Bronchial epithelial cell (primary cell): ENCODE data around the gene COL25A1. TPM values are rescaled to one million over a fixed set of nuclear protein-coding genes. Genes with fewer than 3 reads are reported as not detected.

Source experiments
- DNase-seq: peaks from one replicate; pipeline ENCODE4 v3.0.0-alpha.2; 2010; ENCODE audit warnings: low read depth
- FAIRE-seq: peaks from 2 replicates; lab custom pipeline; 2011; peaks lifted over from hg19 to GRCh38; lab: Jason Lieb, UNC
- H3K27me3 ChIP-seq: 2 replicates; pipeline ENCODE4 v1.5.1; 2011; ENCODE audit warnings: low read length; ENCODE audit not compliant: control insufficient read depth, insufficient read depth
- H3K36me3 ChIP-seq: 2 replicates; pipeline ENCODE4 v1.5.1; 2011; ENCODE audit warnings: low read length; ENCODE audit not compliant: control insufficient read depth, insufficient read depth
- H3K4me3 ChIP-seq: 2 replicates; pipeline ENCODE4 v1.5.1; 2011; ENCODE audit warnings: mild to moderate bottlenecking, low read depth, low read length, control low read depth
- total RNA-seq: library from RNA; depleted of rRNA; stranded (reverse); fragments of >200 nt; gene quantifications from 2 replicates; pipeline ENCODE4 v1.2.1, GENCODE V29; 2014
- TF ChIP-seq, protein P1 (sequence below): IDR thresholded peaks from 2 replicates; pipeline ENCODE4 v1.5.1; 2011; ENCODE audit warnings: mild to moderate bottlenecking, moderate library complexity, low read length, control low read depth, inconsistent platforms; ENCODE audit not compliant: insufficient read depth, severe bottlenecking

The COL25A1 gene
- total RNA-seq, 1 donor from 2014 or later: under 0.01 TPM

DNA sequence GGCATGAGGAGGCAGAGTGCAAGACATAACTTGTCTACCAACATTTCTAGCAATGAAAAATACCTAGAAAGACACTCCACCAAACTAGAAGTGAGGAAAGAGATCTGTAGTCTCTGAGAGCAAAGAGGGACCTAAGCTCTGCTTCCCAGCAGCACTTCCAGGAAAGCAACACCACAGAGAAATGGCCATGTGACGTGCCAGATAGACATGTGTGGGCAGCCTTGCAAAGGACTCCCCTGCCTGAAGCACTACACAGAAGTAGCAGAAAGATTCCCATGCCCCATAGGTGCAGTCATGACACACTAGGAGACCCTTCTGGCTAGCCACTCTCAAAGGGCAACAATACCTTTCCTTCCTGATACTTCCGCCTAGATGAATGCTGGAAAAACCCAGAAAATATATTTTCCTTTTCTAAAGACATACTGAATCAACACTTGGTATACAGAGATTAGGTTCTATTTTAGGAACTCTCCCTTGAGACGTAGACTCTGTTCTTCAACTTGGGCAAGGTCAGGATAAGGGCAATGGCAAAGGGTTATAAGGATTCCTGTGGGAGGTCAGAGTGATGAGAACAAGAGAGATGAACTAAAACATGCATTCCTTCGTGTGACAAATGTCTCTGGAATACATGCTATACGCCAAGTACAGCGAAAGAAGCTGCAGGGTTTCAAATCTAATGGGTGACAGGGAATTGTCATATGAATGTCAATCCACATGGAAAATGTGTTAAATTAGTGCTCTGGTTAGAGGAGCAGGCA, 352.1 kb downstream of the COL25A1 start:
- TF ChIP-seq, protein P1, sequence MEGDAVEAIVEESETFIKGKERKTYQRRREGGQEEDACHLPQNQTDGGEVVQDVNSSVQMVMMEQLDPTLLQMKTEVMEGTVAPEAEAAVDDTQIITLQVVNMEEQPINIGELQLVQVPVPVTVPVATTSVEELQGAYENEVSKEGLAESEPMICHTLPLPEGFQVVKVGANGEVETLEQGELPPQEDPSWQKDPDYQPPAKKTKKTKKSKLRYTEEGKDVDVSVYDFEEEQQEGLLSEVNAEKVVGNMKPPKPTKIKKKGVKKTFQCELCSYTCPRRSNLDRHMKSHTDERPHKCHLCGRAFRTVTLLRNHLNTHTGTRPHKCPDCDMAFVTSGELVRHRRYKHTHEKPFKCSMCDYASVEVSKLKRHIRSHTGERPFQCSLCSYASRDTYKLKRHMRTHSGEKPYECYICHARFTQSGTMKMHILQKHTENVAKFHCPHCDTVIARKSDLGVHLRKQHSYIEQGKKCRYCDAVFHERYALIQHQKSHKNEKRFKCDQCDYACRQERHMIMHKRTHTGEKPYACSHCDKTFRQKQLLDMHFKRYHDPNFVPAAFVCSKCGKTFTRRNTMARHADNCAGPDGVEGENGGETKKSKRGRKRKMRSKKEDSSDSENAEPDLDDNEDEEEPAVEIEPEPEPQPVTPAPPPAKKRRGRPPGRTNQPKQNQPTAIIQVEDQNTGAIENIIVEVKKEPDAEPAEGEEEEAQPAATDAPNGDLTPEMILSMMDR: no peak
- FAIRE-seq (no peak), DNase-seq (no peak)
- H3K36me3 ChIP-seq: no peaks in the 10 kb centered on the region
- H3K27me3 ChIP-seq: no peaks in the 10 kb centered on the region
- no peak overlapping the region for H3K4me3 ChIP-seq

DNA sequence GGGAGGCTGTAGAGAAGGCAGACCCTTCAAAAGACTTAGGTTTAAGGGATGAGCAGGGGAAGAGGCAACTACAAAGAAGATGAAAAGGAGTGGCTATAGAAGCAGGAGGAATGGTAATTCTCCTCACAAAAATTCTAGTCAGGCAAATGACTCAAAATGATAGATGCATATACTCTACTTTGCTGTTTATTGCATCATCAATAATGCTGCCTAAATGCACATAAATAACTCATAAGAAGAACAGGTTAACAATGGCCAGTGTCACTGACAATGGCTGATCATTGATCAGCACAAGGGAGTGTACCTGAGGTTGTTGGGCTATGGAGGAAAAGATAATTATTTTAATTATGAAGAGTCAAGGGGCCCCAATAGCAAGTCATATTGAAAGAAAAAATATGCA, 354.9 kb downstream of the COL25A1 start:
- FAIRE-seq (no peak), DNase-seq (no peak)
- Histone ChIP-seq H3K4me3 (no peak overlapping the region), H3K27me3 (no peaks in the 10 kb centered on the region), H3K36me3 (no peaks in the 10 kb centered on the region)
- TF ChIP-seq, protein P1: no peak

GRCh38 chr4:108946237-108946636, 356.2 kb downstream of the COL25A1 start:
- TF ChIP-seq, protein P1: no peak
- H3K27me3 ChIP-seq: no peaks in the 10 kb centered on the region
- FAIRE-seq (no peak), DNase-seq (no peak)
- no peaks in the 10 kb centered on the region for H3K36me3 ChIP-seq
- no peak overlapping the region for H3K4me3 ChIP-seq

GRCh38 chr4:108943976-108944591, 358.4 kb downstream of the COL25A1 start:
- DNase-seq: no peak
- Histone ChIP-seq H3K27me3 (no peaks in the 10 kb centered on the region), H3K4me3 (no peak overlapping the region), H3K36me3 (no peaks in the 10 kb centered on the region)
- no peak for FAIRE-seq
- TF ChIP-seq, protein P1: no peak

DNA sequence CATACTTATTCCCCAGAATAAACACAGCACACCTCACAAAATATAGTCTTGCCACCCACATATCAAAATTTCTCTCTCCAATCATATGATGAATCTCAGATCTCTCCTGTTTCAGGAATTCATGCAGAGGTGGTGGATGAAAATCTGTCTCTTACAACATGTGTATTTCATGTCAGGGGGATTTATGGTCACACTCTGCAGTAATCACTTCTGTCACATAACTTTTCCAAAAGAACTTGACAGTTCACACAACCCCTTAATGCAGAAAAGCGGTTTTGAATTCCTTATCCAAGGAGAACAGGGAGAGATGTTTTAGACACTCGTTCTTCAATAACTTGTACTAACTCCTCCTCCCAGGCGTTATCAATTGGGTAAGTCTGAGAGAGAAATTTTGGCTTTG, 359.1 kb downstream of the COL25A1 start:
- TF ChIP-seq, protein P1: no peak
- Histone ChIP-seq H3K36me3 (no peaks in the 10 kb centered on the region), H3K4me3 (no peak overlapping the region), H3K27me3 (no peaks in the 10 kb centered on the region)
- DNase-seq: no peak
- FAIRE-seq: no peak
